Tibial nerve (tissue), 4 donors: Measurements from ENCODE around the gene CYGB. TPM values are rescaled to one million over a fixed set of nuclear protein-coding genes. Genes with fewer than 3 reads are reported as not detected.
A peak's percentile ranks its signal among the peaks of the same experiment; 100 is the strongest.

ENCODE experiments used
- DNase-seq, 2 donors: peaks; one replicate each; pipeline ENCODE4 v3.0.0-alpha.2; 2019; ENCODE audit warnings: low spot score in 2 of 2
- H3K27ac ChIP-seq, 4 donors: fragments of 200-600 bp; sonication (generic) in 3 of 4; one replicate each; pipeline ENCODE4 v1.5.1; 2017 to 2019; ENCODE audit warnings: mild to moderate bottlenecking in 1 of 4
- H3K27me3 ChIP-seq, 2 donors: fragments of 200-600 bp; sonication (generic) in 1 of 2; one replicate each; pipeline versions ENCODE4 v1.5.1 to v1.6.0; 2017 to 2019
- H3K36me3 ChIP-seq, 3 donors: fragments of 200-600 bp; sonication (generic); one replicate each; pipeline ENCODE4 v1.5.1; 2018 to 2019
- H3K4me1 ChIP-seq, 4 donors: fragments of 200-600 bp; sonication (generic) in 3 of 4; one replicate each; pipeline ENCODE4 v1.5.1; 2017 to 2019
- H3K4me3 ChIP-seq, 4 donors: fragments of 200-600 bp; sonication (generic) in 3 of 4; one replicate each; pipeline ENCODE4 v1.5.1; 2017 to 2019; ENCODE audit warnings: mild to moderate bottlenecking in 1 of 4, moderate library complexity in 1 of 4
- H3K9me3 ChIP-seq, 4 donors: fragments of 200-600 bp; sonication (generic) in 3 of 4; one replicate each; pipeline ENCODE4 v1.5.1; 2017 to 2019
- EP300 ChIP-seq, 2 donors: sonication (generic); formaldehyde crosslinking; IDR thresholded peaks; one replicate each; pipeline ENCODE4 v1.6.1; 2017; ENCODE audit warnings: antibody characterized with exemption in 2 of 2, mild to moderate bottlenecking in 1 of 2
- POLR2A ChIP-seq, 2 donors: fragments of 450-650 bp; IDR thresholded peaks; one replicate each; pipeline ENCODE4 v1.6.1; 2017; ENCODE audit warnings: antibody characterized with exemption in 2 of 2, mild to moderate bottlenecking in 2 of 2, moderate library complexity in 2 of 2
- WGBS, 2 donors: methylation state at CpG; one replicate each; pipeline ENCODE4 v1.1.5; 2018; 5-methylcytosine and 5-hydroxymethylcytosine counted together
- total RNA-seq, 4 donors: library from RNA; depleted of rRNA; stranded (reverse); fragments of >200 nt; gene quantifications; one replicate each; pipeline ENCODE4 v1.1.0, GENCODE V29; 2016
- TF ChIP-seq, protein P1 (sequence below), 5 experiments: fragments of 200-600 bp in 3 of 5; fragments of 450-650 bp in 2 of 5; sonication (generic) in 3 of 5; IDR thresholded peaks; one replicate each; pipeline ENCODE4 v1.5.1; 2016 to 2019; ENCODE audit warnings: antibody characterized with exemption in 5 of 5, mild to moderate bottlenecking in 3 of 5, moderate library complexity in 2 of 5

CYGB gene
- total RNA-seq, 4 donors from 2014 or later = 40.2 to 59.2 (median 48.8) TPM

DNA sequence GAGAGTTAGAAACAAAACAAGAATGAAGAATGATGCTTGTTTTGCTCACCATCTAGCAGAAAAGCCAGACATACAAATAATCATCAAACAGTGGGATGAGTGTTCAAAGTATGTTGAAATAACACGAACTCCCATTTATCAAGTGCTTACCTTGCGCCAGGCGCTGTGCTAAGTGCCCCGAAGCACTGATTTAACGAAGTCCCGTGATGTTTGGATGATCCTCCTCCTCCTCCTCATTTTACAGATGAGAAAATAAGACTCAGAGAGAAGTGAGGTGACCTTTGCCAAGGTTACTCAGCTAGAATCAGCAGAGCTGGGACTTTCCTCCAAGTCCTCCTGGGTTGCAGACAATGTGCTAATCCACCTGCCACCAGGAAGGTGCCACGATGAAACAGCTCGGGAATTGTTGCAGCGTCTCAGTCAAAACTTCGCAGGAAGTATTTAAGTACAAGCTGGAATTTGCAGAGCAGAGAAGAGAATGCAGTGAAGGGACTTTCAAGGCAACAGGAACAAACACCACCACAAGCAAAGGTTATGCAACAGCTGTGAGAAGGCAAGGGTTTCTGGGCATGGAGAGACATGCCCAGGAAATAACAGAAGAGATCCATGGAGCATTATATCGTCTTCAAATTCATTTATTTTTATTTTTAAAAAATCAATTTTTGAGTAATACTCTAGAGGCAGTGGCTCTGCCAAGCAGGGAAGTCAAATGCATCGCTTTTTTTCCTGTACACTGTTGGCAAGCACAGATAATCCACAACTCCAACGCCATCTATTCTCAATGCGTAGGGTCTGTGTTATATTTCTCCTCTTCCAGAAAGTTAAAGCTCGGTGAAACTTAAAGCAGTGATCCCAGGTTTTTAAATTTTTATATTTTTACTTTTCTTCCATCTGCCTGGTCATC lies 13.5 kb upstream of the CYGB start:
- peaks cover 0 to 48% (median 17%) of the 10 kb centered on the region in 4 donors for H3K4me1 ChIP-seq
- DNase-seq = no peak
- H3K27ac ChIP-seq = peak overlapping the region in 2 of 4 donors; percentile 22 to 39
- no peaks in the 10 kb centered on the region for H3K27me3 ChIP-seq
- 70 to 71% methylated on average over 15 of the region's 15 CpGs for WGBS, 2 donors
- H3K4me3 ChIP-seq = no peak overlapping the region
- H3K36me3 ChIP-seq = no peaks in the 10 kb centered on the region
- peak in 1 of 2 donors; percentile 42 for TF ChIP-seq EP300 (IDR thresholded peaks at IDR 0.05)
- TF ChIP-seq POLR2A (IDR thresholded peaks at IDR 0.05) = no peak
- no peaks in the 10 kb centered on the region for H3K9me3 ChIP-seq

DNA sequence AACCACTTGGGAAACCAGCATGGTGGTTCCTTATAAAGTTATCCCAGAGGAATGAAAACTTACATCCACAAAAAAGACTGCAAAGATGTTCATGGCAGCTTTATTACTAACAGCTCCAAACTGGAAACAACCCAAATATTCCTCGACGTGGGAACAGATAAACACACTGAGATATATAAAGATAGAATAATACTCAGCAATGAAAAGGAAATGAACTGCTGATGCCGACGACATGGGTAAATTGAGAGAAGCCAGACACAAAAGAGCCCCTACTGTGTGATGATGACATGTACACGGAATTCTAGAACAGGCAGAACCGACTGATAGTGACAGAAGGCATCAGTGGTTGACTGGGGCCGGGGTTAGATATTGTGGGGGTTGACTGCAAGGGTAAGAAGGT lies 12.0 kb upstream of the CYGB start:
- Histone ChIP-seq H3K4me1 (peaks cover 0 to 57% (median 20%) of the 10 kb centered on the region in 4 donors), H3K36me3 (no peaks in the 10 kb centered on the region), H3K4me3 (no peak overlapping the region), H3K27me3 (no peaks in the 10 kb centered on the region), H3K27ac (no peak overlapping the region), H3K9me3 (no peaks in the 10 kb centered on the region)
- no peak for TF ChIP-seq POLR2A (IDR thresholded peaks at IDR 0.05)
- TF ChIP-seq, protein P1, sequence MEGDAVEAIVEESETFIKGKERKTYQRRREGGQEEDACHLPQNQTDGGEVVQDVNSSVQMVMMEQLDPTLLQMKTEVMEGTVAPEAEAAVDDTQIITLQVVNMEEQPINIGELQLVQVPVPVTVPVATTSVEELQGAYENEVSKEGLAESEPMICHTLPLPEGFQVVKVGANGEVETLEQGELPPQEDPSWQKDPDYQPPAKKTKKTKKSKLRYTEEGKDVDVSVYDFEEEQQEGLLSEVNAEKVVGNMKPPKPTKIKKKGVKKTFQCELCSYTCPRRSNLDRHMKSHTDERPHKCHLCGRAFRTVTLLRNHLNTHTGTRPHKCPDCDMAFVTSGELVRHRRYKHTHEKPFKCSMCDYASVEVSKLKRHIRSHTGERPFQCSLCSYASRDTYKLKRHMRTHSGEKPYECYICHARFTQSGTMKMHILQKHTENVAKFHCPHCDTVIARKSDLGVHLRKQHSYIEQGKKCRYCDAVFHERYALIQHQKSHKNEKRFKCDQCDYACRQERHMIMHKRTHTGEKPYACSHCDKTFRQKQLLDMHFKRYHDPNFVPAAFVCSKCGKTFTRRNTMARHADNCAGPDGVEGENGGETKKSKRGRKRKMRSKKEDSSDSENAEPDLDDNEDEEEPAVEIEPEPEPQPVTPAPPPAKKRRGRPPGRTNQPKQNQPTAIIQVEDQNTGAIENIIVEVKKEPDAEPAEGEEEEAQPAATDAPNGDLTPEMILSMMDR (IDR thresholded peaks at IDR 0.05) = no peak
- TF ChIP-seq EP300 (IDR thresholded peaks at IDR 0.05) = no peak
- no peak for DNase-seq
- WGBS, 2 donors = 80 to 84% methylated on average over 7 of the region's 7 CpGs

DNA sequence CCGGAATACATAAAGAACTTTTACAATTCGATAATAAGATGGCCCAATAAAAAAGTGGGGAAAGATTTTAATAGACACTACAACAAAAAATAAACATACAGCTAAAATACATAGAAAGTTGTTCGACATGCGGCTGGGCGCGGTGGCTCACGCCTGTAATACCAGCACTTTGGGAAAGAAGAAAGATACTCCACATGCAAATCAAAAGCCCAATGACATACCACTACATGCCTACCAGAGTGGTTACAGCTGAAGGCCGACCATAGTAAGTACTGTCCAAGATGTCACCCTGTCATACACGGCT lies 11.7 kb upstream of the CYGB start:
- Histone ChIP-seq H3K27me3 (no peaks in the 10 kb centered on the region), H3K36me3 (no peaks in the 10 kb centered on the region), H3K4me1 (peaks cover 0 to 57% (median 24%) of the 10 kb centered on the region in 4 donors), H3K4me3 (no peak overlapping the region), H3K9me3 (no peaks in the 10 kb centered on the region), H3K27ac (no peak overlapping the region)
- 85 to 87% methylated on average over 9 of the region's 9 CpGs for WGBS, 2 donors
- TF ChIP-seq POLR2A (IDR thresholded peaks at IDR 0.05) (no peak), EP300 (IDR thresholded peaks at IDR 0.05) (no peak)
- TF ChIP-seq, protein P1 (IDR thresholded peaks at IDR 0.05) = no peak
- no peak for DNase-seq

DNA sequence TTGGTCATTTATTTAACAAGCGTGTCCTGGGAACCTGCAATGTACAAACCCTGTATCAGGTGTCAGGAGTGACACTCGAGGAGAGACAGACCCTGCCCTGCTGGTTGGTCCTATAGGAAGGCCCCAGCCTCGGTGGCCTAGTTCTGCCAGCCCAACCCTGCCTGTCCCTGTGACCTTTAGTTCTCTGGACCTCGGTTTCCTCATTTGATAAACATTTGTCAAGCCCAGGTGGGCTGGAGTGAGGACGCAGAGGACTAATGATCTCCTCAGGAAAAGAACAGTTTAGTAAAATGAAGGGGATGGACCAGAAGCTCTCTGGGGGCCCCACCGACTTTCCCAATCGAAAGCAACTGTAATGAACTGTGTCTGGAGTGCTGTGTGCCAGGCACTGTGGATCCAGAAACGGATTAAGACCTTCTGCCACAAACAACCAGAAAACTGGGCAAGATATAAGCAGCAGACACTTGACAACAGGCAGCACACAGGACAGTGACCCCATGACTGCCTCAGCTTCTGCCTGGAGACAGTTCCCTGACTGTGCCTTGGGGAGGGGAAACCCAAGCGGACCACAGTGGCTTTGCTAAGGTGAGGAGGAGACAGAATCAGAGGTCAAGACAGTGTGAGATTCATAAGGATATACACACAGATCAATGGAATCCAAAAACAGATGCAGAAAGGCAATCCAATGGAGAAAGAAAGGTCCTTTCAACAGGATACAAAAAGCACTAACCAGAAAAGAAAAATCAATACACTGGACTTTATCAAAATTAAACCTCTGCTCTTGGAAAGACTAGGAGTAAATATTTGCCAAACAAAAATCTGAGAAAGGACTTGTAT lies 11.1 kb upstream of the CYGB start:
- peaks cover 0 to 57% (median 27%) of the 10 kb centered on the region in 4 donors for H3K4me1 ChIP-seq
- no peak overlapping the region for H3K27ac ChIP-seq
- H3K36me3 ChIP-seq = no peaks in the 10 kb centered on the region
- H3K27me3 ChIP-seq = no peaks in the 10 kb centered on the region
- no peak for TF ChIP-seq POLR2A (IDR thresholded peaks at IDR 0.05)
- no peak for TF ChIP-seq EP300 (IDR thresholded peaks at IDR 0.05)
- TF ChIP-seq, protein P1 (IDR thresholded peaks at IDR 0.05) = no peak
- DNase-seq = no peak
- H3K9me3 ChIP-seq = no peaks in the 10 kb centered on the region
- no peak overlapping the region for H3K4me3 ChIP-seq
- 68 to 71% methylated on average over 9 of the region's 9 CpGs for WGBS, 2 donors

DNA sequence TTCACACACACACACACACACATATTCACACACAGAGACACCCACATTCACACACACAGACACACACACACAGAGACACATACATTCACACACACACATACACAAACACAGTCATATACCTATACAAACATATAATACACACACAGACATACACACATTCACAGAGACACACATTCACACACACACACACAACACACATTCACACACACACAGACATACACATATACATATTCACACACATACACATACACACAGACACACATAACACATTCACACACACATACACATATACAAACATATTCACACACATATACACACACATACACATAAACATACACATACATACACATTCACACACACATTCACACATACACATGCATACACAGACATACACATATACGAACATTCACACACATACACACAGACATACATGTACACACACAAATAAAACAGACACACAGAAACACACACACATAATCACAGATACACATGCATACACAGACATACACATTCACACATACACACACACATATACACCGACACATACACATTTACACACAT lies 10.2 kb upstream of the CYGB start:
- Histone ChIP-seq H3K27ac (no peak overlapping the region), H3K4me1 (peaks cover 0 to 58% (median 25%) of the 10 kb centered on the region in 4 donors), H3K9me3 (no peaks in the 10 kb centered on the region), H3K27me3 (no peaks in the 10 kb centered on the region), H3K36me3 (no peaks in the 10 kb centered on the region), H3K4me3 (no peak overlapping the region)
- TF ChIP-seq, protein P1 (IDR thresholded peaks at IDR 0.05) = peak in 1 of 5 experiments; percentile 21
- TF ChIP-seq POLR2A (IDR thresholded peaks at IDR 0.05) (no peak), EP300 (IDR thresholded peaks at IDR 0.05) (no peak)
- no peak for DNase-seq
- 84 to 89% methylated on average over 2 of the region's 2 CpGs for WGBS, 2 donors
